B cell (primary cell): Measurements from ENCODE around the gene SPA17. TPM values are rescaled to one million over a fixed set of nuclear protein-coding genes. Genes with fewer than 3 reads are reported as not detected.

Experiments
- ATAC-seq: fragments of 200-7000 bp; cut with Tn5 transposase; one replicate; pipeline ENCODE4 v1.10.0; 2021; ENCODE audit warnings: low read depth, mild to moderate bottlenecking, moderate number of reproducible peaks, moderate library complexity
- CTCF ChIA-PET: fragments of 350-600 bp; sonication (Branson Sonifier 250); formaldehyde crosslinking; loops from one replicate; lab custom pipeline; 2021; ENCODE audit warnings: antibody characterized with exemption, inconsistent platforms; lab: Charles Lee
- POLR2A ChIA-PET: fragments of 350-600 bp; sonication (Branson Sonifier 250); formaldehyde crosslinking; loops from one replicate; lab custom pipeline; 2021; ENCODE audit warnings: antibody characterized with exemption; lab: Charles Lee
- DNase-seq: peaks from one replicate; pipeline ENCODE4 v3.0.0; 2013
- H2AFZ ChIP-seq: 2 replicates; pipeline ENCODE4 v1.6.1; 2012; ENCODE audit warnings: mild to moderate bottlenecking, low read depth, low read length; ENCODE audit not compliant: insufficient read depth, poor library complexity, severe bottlenecking
- H3K27ac ChIP-seq, 2 donors: 1 replicate in 1 of 2; 2 replicates in 1 of 2; pipeline ENCODE4 v1.5.1; 2012 to 2013; ENCODE audit warnings: low read length in 2 of 2, mild to moderate bottlenecking in 2 of 2, moderate library complexity in 1 of 2
- H3K27me3 ChIP-seq, 4 experiments: fragments of 200-600 bp in 1 of 4; sonication (generic) in 1 of 4; replicated peaks in 1 of 4; 1 replicate in 2 of 4; 2 replicates in 2 of 4; pipeline versions ENCODE4 v1.6.1 to v1.7.0; 2013 to 2016; ENCODE audit warnings: low read length in 3 of 4, mild to moderate bottlenecking in 2 of 4, mixed read lengths in 1 of 4, moderate library complexity in 1 of 4; ENCODE audit not compliant: insufficient read depth in 4 of 4, control insufficient read depth in 3 of 4; ENCODE audit errors: control extremely low read depth in 1 of 4
- H3K36me3 ChIP-seq, 2 experiments: replicated peaks in 1 of 2; 1 replicate in 1 of 2; 2 replicates in 1 of 2; pipeline versions ENCODE4 v1.6.1 to v1.7.1; 2013; ENCODE audit warnings: low read length in 1 of 2; ENCODE audit not compliant: insufficient read depth in 2 of 2, control insufficient read depth in 1 of 2; ENCODE audit errors: control extremely low read depth in 1 of 2, extremely low read depth in 1 of 2
- H3K4me1 ChIP-seq, 2 donors: fragments of 200-600 bp in 1 of 2; sonication (generic) in 1 of 2; 1 replicate in 1 of 2; 2 replicates in 1 of 2; pipeline versions ENCODE4 v1.5.1 to v1.6.1; 2013 to 2017; ENCODE audit warnings: low read length in 2 of 2; ENCODE audit not compliant: control insufficient read depth in 2 of 2, insufficient read depth in 2 of 2
- H3K4me2 ChIP-seq: replicated peaks from 2 replicates; pipeline ENCODE3; 2012; ENCODE audit warnings: mild to moderate bottlenecking, low read depth, low read length; ENCODE audit not compliant: poor library complexity, severe bottlenecking
- H3K4me3 ChIP-seq, 5 experiments: fragments of 200-600 bp in 1 of 5; sonication (generic) in 1 of 5; 1 replicate in 3 of 5; 2 replicates in 2 of 5; pipeline versions ENCODE4 v1.5.1 to v1.7.0; 2011 to 2016; ENCODE audit warnings: low read length in 4 of 5, mild to moderate bottlenecking in 4 of 5, low read depth in 2 of 5, control low read depth in 1 of 5, moderate library complexity in 1 of 5; ENCODE audit not compliant: insufficient read depth in 1 of 5; ENCODE audit errors: control extremely low read depth in 1 of 5, extremely low read depth in 1 of 5
- H3K79me2 ChIP-seq: fragments of 200-600 bp; sonication (generic); one replicate; pipeline ENCODE4 v1.6.0; 2016; ENCODE audit warnings: low read length; ENCODE audit not compliant: control insufficient read depth, insufficient read depth
- H3K9ac ChIP-seq: fragments of 200-600 bp; sonication (generic); 2 replicates; pipeline ENCODE4 v1.6.1; 2017; ENCODE audit warnings: mild to moderate bottlenecking, low read length, moderate library complexity
- H3K9me3 ChIP-seq, 3 donors: one replicate each; pipeline versions ENCODE4 v1.6.1 to v1.7.1; 2013; ENCODE audit warnings: low read length in 2 of 3; ENCODE audit not compliant: control insufficient read depth in 2 of 3, insufficient read depth in 1 of 3; ENCODE audit errors: control extremely low read depth in 1 of 3
- H4K20me1 ChIP-seq: 2 replicates; pipeline ENCODE4 v1.6.0; 2012; ENCODE audit warnings: mild to moderate bottlenecking, low read length; ENCODE audit not compliant: insufficient read depth, control insufficient read depth, poor library complexity, severe bottlenecking
- H3K27ac Mint-ChIP-seq: one replicate; pipeline ENCODE4 v1.8.0; 2021; ENCODE audit warnings: mixed read lengths
- H3K27me3 Mint-ChIP-seq: one replicate; pipeline ENCODE4 v1.8.0; 2021; ENCODE audit warnings: mixed read lengths
- H3K4me1 Mint-ChIP-seq: one replicate; pipeline ENCODE4 v1.8.0; 2021; ENCODE audit warnings: mixed read lengths
- H3K4me3 Mint-ChIP-seq: one replicate; pipeline ENCODE4 v1.8.0; 2021; ENCODE audit warnings: mixed read lengths
- H3K9me3 Mint-ChIP-seq: one replicate; pipeline ENCODE4 v1.8.0; 2022; ENCODE audit warnings: mixed read lengths; ENCODE audit not compliant: insufficient read depth
- CTCF ChIP-seq: fragments of 200-600 bp; IDR thresholded peaks from one replicate; pipeline ENCODE4 v1.8.0; 2022; ENCODE audit warnings: antibody characterized with exemption, mild to moderate bottlenecking
- EZH2 ChIP-seq: IDR thresholded peaks from 2 replicates; pipeline ENCODE4 v1.6.1; 2012; ENCODE audit warnings: borderline replicate concordance, low read depth, mild to moderate bottlenecking, moderate library complexity, low read length; ENCODE audit not compliant: insufficient read depth, poor library complexity, severe bottlenecking
- WGBS: methylation state at CpG from one replicate; pipeline ENCODE4 v1.1.5; 2013; ENCODE audit warnings: missing lambda C conversion rate; ENCODE audit not compliant: insufficient coverage; 5-methylcytosine and 5-hydroxymethylcytosine counted together
- intact Hi-C: fragments of 100-400 bp; cut with micrococcal nuclease; formaldehyde crosslinking; loops from one replicate; pipeline ENCODE4 v1.10.0; 2022
- polyA plus RNA-seq: library from polyadenylated mRNA; depleted of rRNA; stranded (reverse); fragments of >200 nt; gene quantifications from 2 replicates; pipeline ENCODE4 v1.2.3, GENCODE V29; 2012
- total RNA-seq, 2 donors: library from RNA; stranded (reverse); fragments of 120-200 nt in 1 of 2; gene quantifications; 1 replicate in 1 of 2; 2 replicates in 1 of 2; pipeline versions ENCODE4 v1.2.3 to v1.2.4, GENCODE V29; 2013 to 2022

SPA17 gene
- total and polyA plus RNA-seq, 2 donors (not counting 1 experiment from before 2014, with no cell fraction given): 0.21 to 0.76 TPM

DNA sequence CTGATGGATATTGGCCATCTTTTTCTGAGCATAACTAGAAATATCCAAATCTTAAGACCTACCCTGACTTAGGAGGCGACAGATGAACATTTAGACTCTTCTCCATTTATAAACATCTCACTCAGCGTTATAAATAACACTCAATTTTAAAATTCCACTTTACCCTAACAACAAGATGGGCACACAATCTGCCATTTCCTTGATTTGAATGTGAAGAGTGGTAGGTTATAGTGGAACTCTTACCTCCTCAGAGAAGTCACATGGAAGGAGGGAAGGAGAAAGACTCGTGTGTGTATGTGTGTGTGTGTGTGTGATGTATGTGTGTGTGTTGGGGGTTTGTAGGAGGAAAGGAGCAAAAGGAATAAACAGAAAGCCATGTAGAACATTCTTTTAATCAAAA, 15.2 kb upstream of the SPA17 start:
- Histone ChIP-seq H3K36me3 (peaks cover 0 to 3% of the 10 kb centered on the region in 2 experiments), H3K4me2 (no peak overlapping the region), H3K79me2 (no peaks in the 10 kb centered on the region), H3K27ac (no peak overlapping the region), H2AFZ (no peak overlapping the region), H3K4me1 (no peaks in the 10 kb centered on the region), H4K20me1 (no peaks in the 10 kb centered on the region), H3K4me3 (no peak overlapping the region), H3K27me3 (no peaks in the 10 kb centered on the region), H3K9me3 (no peaks in the 10 kb centered on the region), H3K9ac (no peak overlapping the region)
- no peaks in the 10 kb centered on the region for H3K27me3 Mint-ChIP-seq
- DNase-seq: no peak
- ChIA-PET POLR2A (no interaction called here), CTCF (interaction anchor here (2.6 kb wide), 1 partner anchor 106 kb away, joined by 9 read pairs; no protein-coding TSS in a partner anchor)
- H3K4me1 Mint-ChIP-seq: no peaks in the 10 kb centered on the region
- ATAC-seq: no peak
- intact Hi-C loops: no loop called here
- TF ChIP-seq CTCF (no peak), EZH2 (no peak)
- H3K4me3 Mint-ChIP-seq: no peak overlapping the region
- H3K9me3 Mint-ChIP-seq: no peaks in the 10 kb centered on the region
- H3K27ac Mint-ChIP-seq: no peak overlapping the region
- no CpG with 5 or more reads among the region's 3 CpGs for WGBS

DNA sequence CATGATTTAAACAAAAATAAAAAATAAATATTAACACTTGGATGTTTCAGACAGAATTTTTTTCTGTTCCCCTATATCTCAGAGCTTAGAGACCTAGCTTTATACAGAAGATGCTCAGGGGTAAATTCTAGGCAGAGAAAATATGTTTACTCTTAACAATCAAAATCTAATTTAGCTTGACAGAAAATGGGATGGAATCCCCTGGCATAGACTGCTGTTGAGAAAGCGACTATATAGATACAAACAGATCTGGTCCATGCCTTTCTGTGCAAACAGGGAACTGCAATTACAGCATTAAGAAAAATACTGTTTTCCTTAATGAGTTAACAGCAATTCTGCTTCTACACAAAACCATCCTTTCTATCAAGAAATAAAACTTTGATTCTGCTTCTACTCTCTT, 14.7 kb upstream of the SPA17 start:
- 100% methylated on average over 1 of the region's 1 CpG for WGBS
- Histone ChIP-seq H3K9ac (no peak overlapping the region), H3K4me3 (no peak overlapping the region), H3K4me1 (no peaks in the 10 kb centered on the region), H3K36me3 (peaks cover 0 to 3% of the 10 kb centered on the region in 2 experiments), H3K9me3 (no peaks in the 10 kb centered on the region), H4K20me1 (no peaks in the 10 kb centered on the region), H3K27ac (no peak overlapping the region), H3K4me2 (no peak overlapping the region), H3K79me2 (no peaks in the 10 kb centered on the region), H3K27me3 (no peaks in the 10 kb centered on the region), H2AFZ (no peak overlapping the region)
- no peaks in the 10 kb centered on the region for H3K4me1 Mint-ChIP-seq
- intact Hi-C loops: no loop called here
- ChIA-PET CTCF (interaction anchor here (0.6 to 2.6 kb wide), 3 partner anchors 11 to 105 kb away, joined by 3 to 11 read pairs (median 9); no protein-coding TSS in a partner anchor), POLR2A (no interaction called here)
- DNase-seq: no peak
- no peak for ATAC-seq
- H3K9me3 Mint-ChIP-seq: no peaks in the 10 kb centered on the region
- TF ChIP-seq EZH2 (no peak), CTCF (no peak)
- no peaks in the 10 kb centered on the region for H3K27me3 Mint-ChIP-seq
- no peak overlapping the region for H3K27ac Mint-ChIP-seq
- no peak overlapping the region for H3K4me3 Mint-ChIP-seq
